Parathyroid adenoma (tissue), 2 donors: ENCODE measurements around the gene KERA.

Experiments
- H2AFZ ChIP-seq: fragments of 300-600 bp; sonication (generic); one replicate; pipeline ENCODE4 v1.7.0; 2017; ENCODE audit warnings: antibody characterized with exemption, mild to moderate bottlenecking
- H3K27ac ChIP-seq: fragments of 300-600 bp; sonication (generic); one replicate; pipeline ENCODE4 v1.7.0; 2017
- H3K27me3 ChIP-seq: fragments of 300-600 bp; sonication (generic); one replicate; pipeline ENCODE4 v1.7.0; 2017; ENCODE audit warnings: low read length; ENCODE audit not compliant: control insufficient read depth, insufficient read depth
- H3K36me3 ChIP-seq: fragments of 300-600 bp; sonication (generic); one replicate; pipeline ENCODE4 v1.7.0; 2017; ENCODE audit warnings: low read length; ENCODE audit not compliant: control insufficient read depth, insufficient read depth
- H3K4me1 ChIP-seq: fragments of 300-600 bp; sonication (generic); one replicate; pipeline ENCODE4 v1.7.0; 2017; ENCODE audit warnings: control low read depth
- H3K4me2 ChIP-seq: fragments of 300-600 bp; sonication (generic); one replicate; pipeline ENCODE4 v1.7.0; 2017; ENCODE audit warnings: low read length
- H3K4me3 ChIP-seq: fragments of 300-600 bp; sonication (generic); one replicate; pipeline ENCODE4 v1.7.0; 2017; ENCODE audit warnings: low read depth, low read length
- H3K79me2 ChIP-seq: fragments of 300-600 bp; sonication (generic); one replicate; pipeline ENCODE4 v1.7.0; 2017; ENCODE audit warnings: control low read depth
- H3K9ac ChIP-seq: fragments of 300-600 bp; sonication (generic); one replicate; pipeline ENCODE4 v1.7.0; 2017; ENCODE audit warnings: mild to moderate bottlenecking
- H3K9me3 ChIP-seq: fragments of 300-600 bp; sonication (generic); one replicate; pipeline ENCODE4 v1.7.0; 2017; ENCODE audit warnings: low read length; ENCODE audit not compliant: control insufficient read depth
- CTCF ChIP-seq: fragments of 300-600 bp; sonication (generic); IDR thresholded peaks from one replicate; pipeline ENCODE4 v1.7.0; 2017; ENCODE audit warnings: antibody characterized with exemption, mild to moderate bottlenecking
- donor health status: primary hyperparathyroidism.

KERA gene

GRCh38 chr12:91065396-91065795 lies 7.6 kb upstream of the KERA start:
- Histone ChIP-seq H3K36me3 (no peaks in the 10 kb centered on the region), H2AFZ (no peak overlapping the region), H3K27ac (no peak overlapping the region), H3K4me2 (no peak overlapping the region), H3K9me3 (no peaks in the 10 kb centered on the region), H3K4me1 (no peaks in the 10 kb centered on the region), H3K27me3 (no peaks in the 10 kb centered on the region), H3K4me3 (no peak overlapping the region), H3K79me2 (no peaks in the 10 kb centered on the region), H3K9ac (no peak overlapping the region)
- no peak for TF ChIP-seq CTCF

GRCh38 chr12:91064640-91065039 lies 6.8 kb upstream of the KERA start:
- Histone ChIP-seq H3K27ac (no peak overlapping the region), H2AFZ (no peak overlapping the region), H3K9me3 (no peaks in the 10 kb centered on the region), H3K4me1 (no peaks in the 10 kb centered on the region), H3K9ac (no peak overlapping the region), H3K36me3 (no peaks in the 10 kb centered on the region), H3K27me3 (no peaks in the 10 kb centered on the region), H3K79me2 (no peaks in the 10 kb centered on the region), H3K4me3 (no peak overlapping the region), H3K4me2 (no peak overlapping the region)
- no peak for TF ChIP-seq CTCF

GRCh38 chr12:91061091-91061490 lies 3.3 kb upstream of the KERA start:
- H3K4me2 ChIP-seq: no peak overlapping the region
- no peak overlapping the region for H3K4me3 ChIP-seq
- no peak for TF ChIP-seq CTCF
- H3K9me3 ChIP-seq: no peaks in the 10 kb centered on the region
- no peaks in the 10 kb centered on the region for H3K27me3 ChIP-seq
- H3K4me1 ChIP-seq: no peaks in the 10 kb centered on the region
- no peak overlapping the region for H3K9ac ChIP-seq
- no peaks in the 10 kb centered on the region for H3K79me2 ChIP-seq
- no peaks in the 10 kb centered on the region for H3K36me3 ChIP-seq
- H2AFZ ChIP-seq: no peak overlapping the region
- H3K27ac ChIP-seq: no peak overlapping the region

- Histone ChIP-seq H3K36me3 (no peaks in the 10 kb centered on the region), H3K9ac (no peak overlapping the region), H3K79me2 (no peaks in the 10 kb centered on the region), H3K4me3 (no peak overlapping the region), H3K27me3 (no peaks in the 10 kb centered on the region), H3K27ac (no peak overlapping the region), H3K9me3 (no peaks in the 10 kb centered on the region), H3K4me2 (no peak overlapping the region), H3K4me1 (no peaks in the 10 kb centered on the region), H2AFZ (no peak overlapping the region)
- no peak for TF ChIP-seq CTCF
Observed at GRCh38 chr12:91059211-91059610, 1.4 kb upstream of the KERA start.

GRCh38 chr12:91058786-91059185 lies 962 bp upstream of the KERA start:
- H3K9ac ChIP-seq: no peak overlapping the region
- H3K36me3 ChIP-seq: no peaks in the 10 kb centered on the region
- H3K4me1 ChIP-seq: no peaks in the 10 kb centered on the region
- no peak overlapping the region for H2AFZ ChIP-seq
- no peak overlapping the region for H3K27ac ChIP-seq
- no peak overlapping the region for H3K4me3 ChIP-seq
- H3K4me2 ChIP-seq: no peak overlapping the region
- no peaks in the 10 kb centered on the region for H3K27me3 ChIP-seq
- H3K79me2 ChIP-seq: no peaks in the 10 kb centered on the region
- no peak for TF ChIP-seq CTCF
- no peaks in the 10 kb centered on the region for H3K9me3 ChIP-seq
